GM12874 (cell line): Measurements from ENCODE around the gene SASH1.

Experiments used
- CTCF ChIP-seq: IDR thresholded peaks from 2 replicates; pipeline ENCODE4 v1.5.1; 2011; ENCODE audit warnings: low read depth, mild to moderate bottlenecking, control low read depth, low read length, moderate library complexity; ENCODE audit not compliant: insufficient read depth

The SASH1 gene

GRCh38 chr6:148514091-148514845 is 171.6 kb downstream of the SASH1 start:
- no peak for TF ChIP-seq CTCF

GRCh38 chr6:148516217-148516616 is 173.6 kb downstream of the SASH1 start:
- TF ChIP-seq CTCF, result no peak

GRCh38 chr6:148516617-148517016 is 174.0 kb downstream of the SASH1 start:
- no peak for TF ChIP-seq CTCF

GRCh38 chr6:148517470-148517869 is 174.8 kb downstream of the SASH1 start:
- TF ChIP-seq CTCF, result no peak

GRCh38 chr6:148518511-148519156 is 176.0 kb downstream of the SASH1 start:
- TF ChIP-seq CTCF, result no peak

GRCh38 chr6:148520109-148520841 is 177.6 kb downstream of the SASH1 start:
- no peak for TF ChIP-seq CTCF

- TF ChIP-seq CTCF, result no peak
Observed at GRCh38 chr6:148521158-148521557, 178.5 kb downstream of the SASH1 start.
